Measurements from ENCODE around the gene G3BP1.

G3BP1 gene

DNA sequence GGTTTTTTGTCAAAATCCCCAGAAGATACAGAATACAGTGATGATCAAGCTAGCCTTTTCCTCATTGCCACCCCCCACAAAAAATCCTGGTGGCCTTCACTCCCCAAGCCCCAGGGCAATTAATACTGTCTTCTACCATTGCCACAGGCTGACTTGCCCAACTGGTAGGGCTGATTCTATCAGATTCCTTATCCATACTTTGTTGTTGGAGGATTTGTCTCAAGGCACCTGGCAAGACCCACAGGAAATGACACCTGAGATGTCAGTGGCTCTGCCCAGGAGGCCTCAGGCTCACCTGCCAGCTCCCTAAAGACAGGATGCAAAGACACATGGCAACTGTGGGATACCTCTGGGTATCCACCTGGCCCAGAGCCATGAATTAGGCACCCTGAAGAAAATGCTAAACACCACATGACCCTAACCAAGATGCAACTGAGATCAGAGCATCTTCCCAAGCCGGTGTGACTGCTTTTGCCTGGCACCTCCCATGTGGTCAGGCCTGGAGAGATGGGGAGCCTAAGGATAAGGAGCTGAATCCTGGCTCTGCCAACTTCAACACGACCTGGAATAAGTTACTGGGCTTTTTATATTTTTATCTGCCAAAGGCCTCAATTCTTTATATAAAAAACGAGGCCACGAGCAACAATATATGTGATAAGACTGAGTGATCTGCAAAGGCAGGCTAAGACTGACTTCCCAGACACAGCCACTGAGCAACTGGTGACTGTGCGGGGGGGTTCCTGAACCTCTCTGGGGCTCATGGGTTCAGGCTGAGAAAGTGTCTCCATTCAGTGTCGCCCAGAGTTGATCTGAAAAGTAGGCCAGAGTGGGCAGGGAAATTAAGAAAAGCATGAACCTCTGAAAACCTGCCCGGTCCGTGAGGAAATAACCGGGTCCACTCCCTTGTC, 14.3 kb upstream of the G3BP1 start:
- no peaks in the 10 kb centered on the region for H3K27me3 ChIP-seq (ENCODE audit: low read depth, low read length)
- H3K9me3 ChIP-seq (ENCODE audit: control insufficient read depth in 1 of 2, low read length in 2 of 2): no peaks in the 10 kb centered on the region
- H3K36me3 ChIP-seq (ENCODE audit: control insufficient read depth in 1 of 2, insufficient read depth in 2 of 2, low read length in 2 of 2): peaks cover 0 to 6% of the 10 kb centered on the region in 2 donors
- H3K4me3 ChIP-seq (ENCODE audit: low read depth in 1 of 2, low read length in 2 of 2): peak overlapping the region; percentile 91 to 95
- H3K4me1 ChIP-seq (ENCODE audit: control insufficient read depth in 1 of 2, insufficient read depth in 2 of 2, low read length in 2 of 2): peaks cover 12 to 27% of the 10 kb centered on the region in 2 donors
- peak overlapping the region; percentile 85 for H3K27ac ChIP-seq (ENCODE audit: low read length)

DNA sequence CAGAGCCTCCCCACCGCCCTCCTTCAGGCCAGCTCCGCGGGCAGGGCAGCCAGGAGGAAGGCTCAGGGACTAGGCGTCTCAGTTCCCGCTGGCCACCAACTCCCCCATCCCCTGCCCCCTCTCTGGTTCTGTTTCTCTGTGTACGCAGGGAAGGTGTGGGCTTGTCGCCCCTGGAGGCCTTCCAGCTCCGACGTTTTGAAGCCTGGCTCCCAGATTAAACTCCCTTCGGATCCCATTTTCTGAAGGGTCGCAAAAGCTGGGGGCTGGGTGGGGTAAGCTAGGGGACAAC, 13.7 kb upstream of the G3BP1 start:
- H3K4me3 ChIP-seq (ENCODE audit: low read depth in 1 of 2, low read length in 2 of 2): peak overlapping the region; percentile 91 to 95
- H3K9me3 ChIP-seq (ENCODE audit: control insufficient read depth in 1 of 2, low read length in 2 of 2): no peaks in the 10 kb centered on the region
- no peaks in the 10 kb centered on the region for H3K27me3 ChIP-seq (ENCODE audit: low read depth, low read length)
- peaks cover 12 to 27% of the 10 kb centered on the region in 2 donors for H3K4me1 ChIP-seq (ENCODE audit: control insufficient read depth in 1 of 2, insufficient read depth in 2 of 2, low read length in 2 of 2)
- H3K36me3 ChIP-seq (ENCODE audit: control insufficient read depth in 1 of 2, insufficient read depth in 2 of 2, low read length in 2 of 2): peaks cover 0 to under 1% of the 10 kb centered on the region in 2 donors
- peak overlapping the region; percentile 85 for H3K27ac ChIP-seq (ENCODE audit: low read length)

DNA sequence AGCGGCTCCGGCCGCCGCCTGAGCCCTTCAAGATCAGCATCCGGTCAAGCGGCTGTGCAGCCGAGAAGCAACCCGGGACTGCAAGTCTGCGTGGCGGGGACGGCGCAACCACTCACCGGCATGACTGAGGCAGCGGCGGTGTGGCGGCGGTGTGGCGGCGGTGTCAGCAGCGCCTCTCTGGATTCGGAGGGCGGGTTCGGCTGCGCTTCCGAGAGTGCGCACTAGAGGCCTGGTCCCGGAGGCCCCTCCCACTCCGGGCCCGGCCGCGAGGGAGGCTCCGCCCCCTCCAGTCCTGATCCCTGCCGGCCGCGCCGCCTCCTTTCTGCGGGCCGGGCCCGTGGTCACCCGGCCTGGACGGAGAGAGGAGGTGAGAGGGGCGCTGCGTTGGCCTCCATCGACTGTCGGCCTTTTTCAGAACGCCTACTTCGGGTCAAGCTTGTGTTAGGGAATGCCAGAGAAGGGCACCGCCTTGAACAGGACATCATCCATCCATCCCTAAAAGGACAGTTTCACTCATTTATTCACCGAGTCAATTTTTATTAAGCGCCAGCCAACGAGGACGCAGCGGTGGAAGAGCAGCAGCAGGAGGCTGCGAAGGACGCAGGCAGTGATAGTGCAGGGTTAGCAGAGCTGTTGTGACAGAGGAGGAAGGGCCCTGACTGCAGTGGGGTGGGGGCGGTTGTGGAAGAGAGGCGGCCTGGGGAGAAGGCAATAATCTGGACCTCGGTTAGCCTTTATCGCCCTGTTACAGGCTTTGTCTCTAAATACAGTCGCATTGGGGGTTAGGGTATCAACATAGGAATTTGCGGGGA, 13.1 kb upstream of the G3BP1 start, which contains the start of gene ATOX1:
ATOX1 (minus strand) TSS at position 202 of the 812 bp plus-strand sequence; CDS start at position 122, 80 bp downstream.
- Histone ChIP-seq H3K36me3 (ENCODE audit: control insufficient read depth in 1 of 2, insufficient read depth in 2 of 2, low read length in 2 of 2) (no peaks in the 10 kb centered on the region), H3K27ac (ENCODE audit: low read length) (peak within 1 kb of the TSS; percentile 91), H3K9me3 (ENCODE audit: control insufficient read depth in 1 of 2, low read length in 2 of 2) (no peaks in the 10 kb centered on the region), H3K4me3 (ENCODE audit: low read depth in 1 of 2, low read length in 2 of 2) (peak within 1 kb of the TSS; percentile 91 to 95), H3K4me1 (ENCODE audit: control insufficient read depth in 1 of 2, insufficient read depth in 2 of 2, low read length in 2 of 2) (peaks cover 12 to 27% of the 10 kb centered on the region in 2 donors), H3K27me3 (ENCODE audit: low read depth, low read length) (no peaks in the 10 kb centered on the region)

DNA sequence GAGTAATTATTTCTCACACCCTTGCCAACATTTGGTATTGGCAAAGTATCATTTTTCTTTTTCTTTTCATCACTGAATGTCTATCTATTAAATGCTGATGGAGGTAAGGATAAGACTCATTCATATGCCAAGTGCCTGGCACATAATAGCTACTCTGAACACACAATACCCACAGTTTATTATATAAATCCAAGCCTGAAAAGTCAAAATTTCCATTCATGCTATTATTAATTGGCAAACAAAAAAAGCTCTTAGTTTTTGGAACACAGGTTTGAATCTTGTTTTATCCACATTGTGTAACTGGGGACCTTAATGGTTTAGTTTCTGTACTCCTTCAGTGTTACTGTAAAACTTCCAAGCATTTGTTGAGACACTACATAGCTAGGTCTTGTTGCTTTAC, 7.0 kb upstream of the G3BP1 start:
- no peaks in the 10 kb centered on the region for H3K9me3 ChIP-seq (ENCODE audit: control insufficient read depth in 1 of 2, low read length in 2 of 2)
- no peak overlapping the region for H3K4me3 ChIP-seq (ENCODE audit: low read depth in 1 of 2, low read length in 2 of 2)
- no peaks in the 10 kb centered on the region for H3K4me1 ChIP-seq (ENCODE audit: control insufficient read depth in 1 of 2, insufficient read depth in 2 of 2, low read length in 2 of 2)
- no peaks in the 10 kb centered on the region for H3K36me3 ChIP-seq (ENCODE audit: control insufficient read depth in 1 of 2, insufficient read depth in 2 of 2, low read length in 2 of 2)
- H3K27me3 ChIP-seq (ENCODE audit: low read depth, low read length): no peaks in the 10 kb centered on the region
- H3K27ac ChIP-seq (ENCODE audit: low read length): no peak overlapping the region

DNA sequence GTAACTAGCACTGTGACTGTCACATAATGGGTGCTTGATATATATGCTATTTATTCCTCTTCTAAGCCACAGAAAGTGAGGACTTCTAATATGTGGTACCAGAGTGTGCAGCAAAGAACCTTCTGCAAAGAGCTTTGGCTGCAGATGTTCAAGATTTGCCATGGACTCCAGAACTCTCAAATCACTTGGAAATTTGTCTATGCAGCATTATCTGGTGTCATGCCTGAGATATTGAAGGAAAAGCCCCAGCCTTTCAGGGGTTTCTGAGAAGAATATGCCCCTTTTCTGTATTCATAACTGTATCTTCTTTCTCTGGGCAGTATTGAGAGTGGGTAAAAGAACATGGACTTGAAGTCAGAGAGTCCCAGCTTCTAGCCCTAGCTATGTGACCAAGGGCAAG, 4.8 kb upstream of the G3BP1 start:
- Histone ChIP-seq H3K9me3 (ENCODE audit: control insufficient read depth in 1 of 2, low read length in 2 of 2) (no peaks in the 10 kb centered on the region), H3K4me3 (ENCODE audit: low read depth in 1 of 2, low read length in 2 of 2) (no peak overlapping the region), H3K27me3 (ENCODE audit: low read depth, low read length) (no peaks in the 10 kb centered on the region), H3K4me1 (ENCODE audit: control insufficient read depth in 1 of 2, insufficient read depth in 2 of 2, low read length in 2 of 2) (no peaks in the 10 kb centered on the region), H3K27ac (ENCODE audit: low read length) (no peak overlapping the region), H3K36me3 (ENCODE audit: control insufficient read depth in 1 of 2, insufficient read depth in 2 of 2, low read length in 2 of 2) (peaks cover 0 to 4% of the 10 kb centered on the region in 2 donors)

DNA sequence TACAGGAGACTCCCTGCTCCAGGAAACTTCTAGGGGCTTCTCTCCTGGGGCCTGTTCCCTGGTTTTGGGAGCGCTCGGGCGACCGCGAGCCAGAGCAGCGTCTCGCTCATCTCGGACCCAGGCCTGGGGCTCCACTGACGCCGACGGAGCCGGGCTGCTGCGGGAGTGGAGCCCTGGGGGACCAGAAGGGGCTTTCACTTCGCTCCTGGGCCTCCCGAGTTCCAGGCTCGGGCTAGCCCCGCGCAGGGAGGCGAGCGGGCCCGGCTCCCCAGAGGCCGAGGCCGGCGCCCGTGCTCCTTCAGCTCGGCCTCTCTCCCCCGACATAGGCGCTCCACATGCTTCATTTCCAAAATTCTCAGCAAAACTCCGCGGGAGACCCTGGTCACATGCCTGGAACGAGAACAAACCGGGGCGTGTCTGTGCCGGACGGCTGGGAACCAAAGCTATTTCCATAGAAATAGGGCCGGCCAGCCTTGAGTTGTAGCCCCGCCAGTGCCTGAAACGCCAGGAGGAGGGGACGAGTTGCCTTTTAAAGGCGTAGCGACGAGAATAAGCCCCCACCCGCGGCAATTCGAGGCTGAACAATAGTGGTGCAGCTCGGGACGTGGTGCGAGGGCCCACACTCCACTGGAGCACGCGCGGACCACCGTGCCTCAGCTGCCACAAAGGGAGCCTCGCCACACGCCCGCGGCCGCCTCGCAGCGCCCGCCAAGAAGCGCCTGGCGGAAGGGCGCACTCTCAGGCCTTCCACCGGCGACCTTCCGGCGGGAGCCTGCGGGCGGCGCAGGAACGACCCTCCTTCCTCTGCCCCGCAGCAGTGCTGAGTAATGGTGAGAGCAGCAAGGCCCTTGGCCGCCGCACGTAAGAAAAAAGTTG, 1.1 kb upstream of the G3BP1 start:
- peak overlapping the region; percentile 72 to 79 for H3K4me3 ChIP-seq (ENCODE audit: low read depth in 1 of 2, low read length in 2 of 2)
- H3K27me3 ChIP-seq (ENCODE audit: low read depth, low read length): no peaks in the 10 kb centered on the region
- H3K36me3 ChIP-seq (ENCODE audit: control insufficient read depth in 1 of 2, insufficient read depth in 2 of 2, low read length in 2 of 2): peaks cover 0 to 4% of the 10 kb centered on the region in 2 donors
- peaks cover 24% of the 10 kb centered on the region in 2 donors for H3K4me1 ChIP-seq (ENCODE audit: control insufficient read depth in 1 of 2, insufficient read depth in 2 of 2, low read length in 2 of 2)
- peak overlapping the region; percentile 95 for H3K27ac ChIP-seq (ENCODE audit: low read length)
- no peaks in the 10 kb centered on the region for H3K9me3 ChIP-seq (ENCODE audit: control insufficient read depth in 1 of 2, low read length in 2 of 2)

DNA sequence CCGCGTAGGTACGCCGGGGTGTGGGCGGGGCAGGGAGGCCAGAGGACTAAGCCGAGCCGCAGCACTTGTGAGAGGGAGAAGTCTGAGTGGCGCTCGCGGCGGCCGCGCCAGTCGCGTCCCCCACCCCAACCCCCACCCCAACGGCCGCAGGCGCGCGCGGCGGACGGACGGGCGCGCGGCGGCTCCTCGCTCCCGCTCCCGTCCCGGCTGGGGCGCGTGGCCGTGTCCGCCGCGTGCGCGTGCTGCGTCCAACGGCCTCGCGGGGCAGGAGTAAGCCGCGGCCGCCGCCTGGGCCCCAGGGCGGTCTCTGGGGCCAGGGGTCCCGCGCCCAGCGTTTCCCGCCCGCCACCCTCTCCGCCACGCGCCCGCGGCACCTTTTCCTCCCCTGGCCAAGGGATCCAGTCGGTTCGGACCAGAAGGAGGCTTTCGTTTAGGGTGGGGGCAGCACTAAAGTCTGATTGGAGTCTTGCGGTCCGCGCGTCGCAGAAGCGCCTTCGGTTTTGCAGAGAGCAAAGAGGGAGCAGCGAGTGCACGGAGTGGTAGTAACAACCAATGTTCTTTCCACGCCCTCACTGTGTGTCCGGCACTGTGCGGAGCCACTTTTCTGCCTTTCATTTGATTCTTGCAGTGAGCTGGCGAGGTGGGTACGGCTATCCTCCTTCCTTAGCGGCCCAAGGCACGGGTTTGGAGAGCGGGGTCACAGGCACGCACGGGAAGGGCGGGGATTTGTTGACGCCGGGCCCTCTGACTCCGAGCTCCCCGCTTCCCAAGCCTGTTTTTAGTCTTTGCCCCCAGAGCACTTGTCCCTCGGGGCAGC, 483 bp downstream of the G3BP1 start:
- Histone ChIP-seq H3K27ac (ENCODE audit: low read length) (peak overlapping the region; percentile 89), H3K27me3 (ENCODE audit: low read depth, low read length) (no peaks in the 10 kb centered on the region), H3K4me3 (ENCODE audit: low read depth in 1 of 2, low read length in 2 of 2) (peak overlapping the region; percentile 93 to 96), H3K36me3 (ENCODE audit: control insufficient read depth in 1 of 2, insufficient read depth in 2 of 2, low read length in 2 of 2) (peaks cover 0 to 4% of the 10 kb centered on the region in 2 donors), H3K9me3 (ENCODE audit: control insufficient read depth in 1 of 2, low read length in 2 of 2) (no peaks in the 10 kb centered on the region), H3K4me1 (ENCODE audit: control insufficient read depth in 1 of 2, insufficient read depth in 2 of 2, low read length in 2 of 2) (peaks cover 27 to 38% of the 10 kb centered on the region in 2 donors)

DNA sequence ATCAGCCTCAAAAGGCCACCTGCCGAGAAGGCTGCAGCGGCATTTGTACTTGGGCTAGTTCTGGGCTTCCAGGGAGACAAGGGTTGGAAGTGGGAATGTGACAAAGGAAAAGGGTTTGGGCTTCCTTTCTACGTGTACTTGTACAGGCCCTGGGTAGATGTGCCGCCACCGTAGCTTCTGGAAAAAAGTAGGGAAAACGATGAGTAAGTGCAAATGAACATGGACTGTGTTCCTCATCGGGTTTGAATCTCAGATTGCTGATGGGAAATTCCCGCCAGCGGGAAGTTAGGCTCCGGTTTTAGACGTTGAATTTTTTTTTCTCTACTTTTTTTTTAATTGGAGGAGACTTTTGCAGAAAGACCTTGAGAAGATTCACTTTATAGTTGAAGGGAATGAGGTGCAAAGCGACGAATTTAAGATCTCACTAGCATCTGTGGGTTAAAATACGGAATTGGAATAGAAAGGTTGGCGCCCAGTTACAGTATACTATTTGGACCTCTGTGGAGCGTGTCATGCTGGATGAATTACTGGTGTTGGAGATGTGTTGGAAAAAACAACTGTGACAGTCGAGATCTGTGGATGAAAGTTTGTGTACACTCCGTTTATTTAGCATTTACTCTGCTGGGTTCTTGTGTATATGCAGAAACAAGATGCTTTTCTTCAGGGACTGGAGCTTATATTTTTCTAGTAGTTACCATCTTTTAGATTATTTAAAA, 1.2 kb downstream of the G3BP1 start:
- peaks cover 0 to 4% of the 10 kb centered on the region in 2 donors for H3K36me3 ChIP-seq (ENCODE audit: control insufficient read depth in 1 of 2, insufficient read depth in 2 of 2, low read length in 2 of 2)
- H3K4me1 ChIP-seq (ENCODE audit: control insufficient read depth in 1 of 2, insufficient read depth in 2 of 2, low read length in 2 of 2): peaks cover 27 to 43% of the 10 kb centered on the region in 2 donors
- no peaks in the 10 kb centered on the region for H3K9me3 ChIP-seq (ENCODE audit: control insufficient read depth in 1 of 2, low read length in 2 of 2)
- peak overlapping the region; percentile 89 for H3K27ac ChIP-seq (ENCODE audit: low read length)
- peak overlapping the region; percentile 93 to 96 for H3K4me3 ChIP-seq (ENCODE audit: low read depth in 1 of 2, low read length in 2 of 2)
- H3K27me3 ChIP-seq (ENCODE audit: low read depth, low read length): no peaks in the 10 kb centered on the region

DNA sequence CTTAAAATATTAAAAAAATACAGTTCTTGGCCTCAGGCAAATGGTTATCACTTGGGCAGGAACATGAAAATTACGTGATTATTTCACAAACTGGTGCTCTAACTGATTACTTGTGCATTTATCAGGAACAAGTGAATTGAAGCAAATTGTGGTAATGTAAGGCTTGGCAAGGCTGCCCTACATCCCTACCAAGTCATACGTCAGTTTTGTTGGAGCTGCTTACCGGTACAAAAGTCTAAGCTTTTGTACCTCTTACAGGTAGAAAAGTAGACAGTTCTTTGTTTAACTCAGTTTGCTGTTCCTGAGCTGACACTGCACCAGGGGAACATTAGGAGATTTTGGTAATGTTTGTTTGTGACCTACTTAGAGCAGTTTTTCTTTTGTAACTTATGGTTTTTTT, 2.2 kb downstream of the G3BP1 start:
- Histone ChIP-seq H3K36me3 (ENCODE audit: control insufficient read depth in 1 of 2, insufficient read depth in 2 of 2, low read length in 2 of 2) (peaks cover 0 to 4% of the 10 kb centered on the region in 2 donors), H3K27ac (ENCODE audit: low read length) (peak overlapping the region; percentile 53), H3K9me3 (ENCODE audit: control insufficient read depth in 1 of 2, low read length in 2 of 2) (no peaks in the 10 kb centered on the region), H3K4me1 (ENCODE audit: control insufficient read depth in 1 of 2, insufficient read depth in 2 of 2, low read length in 2 of 2) (peaks cover 27 to 43% of the 10 kb centered on the region in 2 donors), H3K4me3 (ENCODE audit: low read depth in 1 of 2, low read length in 2 of 2) (peak overlapping the region; percentile 93 to 96), H3K27me3 (ENCODE audit: low read depth, low read length) (no peaks in the 10 kb centered on the region)

Data from muscle layer of duodenum (tissue), 2 donors.